Activated CD8-positive, alpha-beta memory T cell treated with anti-CD3 and anti-CD28 coated beads, Interleukin-2, amount 50 U/mL, for 48 hours (primary cell): ENCODE results near the gene WIPF3.

Experiments
- DNase-seq: peaks from one replicate; pipeline ENCODE4 v3.0.0-alpha.2; 2020

The WIPF3 gene

DNA sequence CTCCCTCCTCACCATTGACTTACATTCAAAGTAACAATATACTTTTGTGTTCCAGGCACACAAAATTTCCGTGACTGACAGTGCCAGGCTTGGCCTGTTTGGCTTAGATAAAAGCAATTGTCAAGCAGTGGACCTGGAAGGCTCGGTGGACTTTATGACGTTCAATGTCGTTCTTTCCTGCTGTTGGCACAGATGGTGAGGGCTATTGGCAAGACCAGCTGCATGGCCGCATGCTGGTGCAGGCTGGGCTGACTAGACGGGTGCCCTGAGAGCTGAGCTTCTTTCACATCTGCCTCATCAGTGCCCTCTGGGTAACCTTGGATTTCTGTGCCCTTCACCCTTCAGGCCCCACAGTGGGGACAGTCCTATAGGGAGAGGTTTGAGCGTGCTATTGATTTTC, 45.2 kb downstream of the WIPF3 start:
- no peak for DNase-seq

DNA sequence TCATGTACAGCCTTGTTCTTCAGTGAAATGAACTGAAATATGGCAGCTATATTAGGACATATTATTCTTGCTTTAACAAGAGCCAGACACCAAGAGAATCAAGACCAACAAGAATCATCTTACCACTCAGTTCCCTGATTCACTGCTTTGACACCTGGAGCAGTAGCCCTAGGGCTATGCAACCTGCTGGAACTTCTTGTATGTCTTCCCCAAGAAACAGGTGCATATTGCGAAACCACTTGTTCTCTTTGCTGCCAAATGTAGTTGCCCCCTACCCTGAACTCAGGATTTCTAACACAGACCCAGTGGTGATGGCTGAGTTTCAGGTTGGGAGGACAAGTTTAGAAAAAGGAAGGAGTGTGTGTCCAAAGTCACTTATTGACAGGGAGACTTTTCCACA, 46.1 kb downstream of the WIPF3 start:
- DNase-seq = no peak

DNA sequence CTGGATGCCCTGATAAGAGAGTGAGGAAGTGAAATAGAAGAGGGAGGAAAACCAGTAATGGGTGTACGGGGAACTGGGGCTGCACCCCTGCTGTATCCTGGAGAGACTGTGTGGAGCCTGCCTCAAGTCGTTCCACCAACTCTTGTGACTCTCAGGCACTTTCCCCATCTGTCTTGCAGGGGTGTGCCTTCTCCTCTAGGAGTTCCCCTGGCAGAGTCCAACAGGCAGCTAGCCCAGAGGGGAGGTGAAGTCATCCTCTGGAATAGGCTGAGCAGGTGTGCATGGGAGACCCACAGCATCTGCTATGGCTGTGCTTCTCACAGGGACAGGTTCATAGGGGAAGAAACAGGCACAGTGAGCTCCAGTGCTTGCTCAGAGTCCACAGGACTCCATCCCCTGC, 46.8 kb downstream of the WIPF3 start:
- no peak for DNase-seq

DNA sequence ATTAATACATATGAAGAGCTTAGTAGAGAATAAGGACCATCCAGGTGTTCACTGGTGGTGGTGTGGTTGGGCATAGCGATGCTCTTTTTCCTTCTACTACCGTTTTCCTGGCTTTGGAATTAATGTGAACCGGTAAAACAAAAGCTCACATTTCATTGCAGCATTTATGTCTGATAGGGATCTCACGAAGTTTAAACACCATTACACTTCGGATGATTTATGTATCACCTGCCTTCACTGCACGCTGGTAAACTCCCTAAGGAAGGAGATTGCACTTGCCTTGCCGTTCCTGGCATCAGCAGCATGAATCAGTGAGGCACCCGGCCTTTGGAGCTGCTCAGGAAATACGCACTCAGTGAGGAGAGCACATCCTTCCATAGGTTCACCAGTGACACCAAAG, 47.5 kb downstream of the WIPF3 start:
- DNase-seq = no peak

DNA sequence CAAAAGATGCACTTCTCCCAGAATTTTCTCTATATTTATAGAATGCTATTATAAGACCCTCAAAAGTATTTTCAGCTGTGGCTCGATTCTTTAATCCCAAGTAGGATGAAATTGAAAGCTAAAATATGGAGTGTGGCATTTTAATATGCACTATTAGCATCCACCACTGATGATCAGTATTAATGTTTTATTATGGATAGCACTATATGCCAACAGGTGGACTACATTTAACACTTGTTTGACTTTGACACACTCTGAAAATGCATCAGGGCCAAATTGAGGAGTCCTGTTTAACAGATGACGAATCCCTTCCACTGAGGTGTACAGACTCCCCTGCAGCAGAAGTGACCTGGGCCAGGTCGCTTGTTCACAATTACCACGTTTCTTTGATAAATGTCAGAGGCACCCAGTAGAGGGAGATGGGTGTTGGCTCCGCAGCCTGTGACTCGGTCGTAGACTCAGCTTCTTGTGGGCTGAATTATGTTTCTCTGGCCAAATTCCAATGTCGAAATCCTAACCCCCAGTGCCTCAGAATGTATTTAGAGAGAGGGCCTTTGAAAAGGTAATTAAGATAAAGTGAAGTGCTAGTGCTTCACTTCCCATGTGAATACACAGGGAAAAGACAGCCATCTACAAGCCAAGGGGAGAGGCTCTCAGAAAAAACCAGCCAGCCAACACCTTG, 48.1 kb downstream of the WIPF3 start:
- DNase-seq = no peak

DNA sequence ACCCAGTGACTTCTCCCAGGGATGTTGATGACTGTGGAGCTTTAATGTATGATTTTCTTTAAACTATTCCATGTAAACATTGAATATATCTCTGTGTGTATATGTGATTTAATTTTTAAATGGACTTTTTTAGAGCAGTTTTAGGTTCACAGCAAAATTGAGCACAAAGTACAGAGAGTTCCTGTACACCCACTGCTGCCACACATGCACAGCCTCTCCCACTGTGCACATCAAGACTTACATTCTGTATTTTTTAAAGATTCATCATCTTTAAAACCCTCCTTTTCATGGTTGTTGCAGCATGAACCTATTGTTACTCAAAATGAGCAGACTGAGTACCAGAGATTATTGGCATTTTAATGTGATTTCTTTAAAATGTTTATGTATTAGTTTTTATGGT, 51.3 kb downstream of the WIPF3 start:
- DNase-seq = no peak

DNA sequence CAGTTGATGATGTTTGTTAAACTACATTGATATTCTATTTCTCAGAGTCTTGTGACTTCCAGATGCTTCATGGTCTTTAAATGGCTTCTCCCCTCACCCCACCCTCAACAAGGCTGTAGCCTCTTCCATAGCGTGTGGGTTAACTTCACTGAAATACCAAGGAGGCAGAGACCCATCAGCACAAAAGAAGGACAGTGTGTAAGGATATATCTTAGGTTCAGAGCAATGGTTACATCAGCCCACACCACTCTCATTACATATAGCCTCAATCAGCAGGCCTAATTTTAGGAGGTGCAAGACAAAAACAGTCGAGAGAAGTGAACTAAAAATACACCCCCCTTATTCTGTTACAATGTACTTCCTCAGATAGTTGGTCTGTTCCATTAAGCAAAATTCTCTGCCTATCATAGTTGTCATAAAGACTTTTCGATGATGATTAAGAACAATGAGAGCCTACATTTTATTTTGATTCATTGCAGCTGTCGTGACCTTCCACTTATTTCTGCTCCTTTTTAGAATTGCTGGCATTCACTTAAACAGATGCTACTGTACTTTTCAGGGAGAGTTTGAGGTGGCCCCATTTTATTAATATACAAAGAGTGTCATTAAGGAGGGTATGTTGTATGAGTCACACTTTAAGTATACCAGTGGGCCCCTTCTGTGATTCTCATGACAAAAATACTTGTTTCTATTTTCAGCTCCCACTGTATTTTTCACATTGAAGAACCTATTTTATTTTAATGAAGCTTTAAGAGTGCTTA, 52.1 kb downstream of the WIPF3 start:
- no peak for DNase-seq

DNA sequence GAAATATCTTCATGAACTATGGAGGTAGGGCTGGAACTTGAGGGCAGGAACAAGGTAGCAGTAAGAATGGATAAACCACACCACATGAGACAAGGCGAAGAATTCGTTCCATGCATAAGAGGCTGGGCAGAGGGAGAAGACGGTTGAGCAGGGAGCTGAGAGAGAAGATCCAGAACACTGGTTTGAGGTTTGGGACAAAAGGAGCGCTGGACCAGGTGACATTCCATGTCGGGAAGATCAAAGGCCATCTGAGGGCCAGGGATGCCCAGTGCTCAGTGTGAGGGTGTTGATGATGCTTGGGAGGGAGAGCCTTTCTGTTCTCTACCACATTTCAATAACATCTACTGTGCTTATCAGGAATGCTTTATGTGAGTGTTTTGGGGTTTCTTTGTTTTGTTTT, 52.8 kb downstream of the WIPF3 start:
- DNase-seq = no peak

DNA sequence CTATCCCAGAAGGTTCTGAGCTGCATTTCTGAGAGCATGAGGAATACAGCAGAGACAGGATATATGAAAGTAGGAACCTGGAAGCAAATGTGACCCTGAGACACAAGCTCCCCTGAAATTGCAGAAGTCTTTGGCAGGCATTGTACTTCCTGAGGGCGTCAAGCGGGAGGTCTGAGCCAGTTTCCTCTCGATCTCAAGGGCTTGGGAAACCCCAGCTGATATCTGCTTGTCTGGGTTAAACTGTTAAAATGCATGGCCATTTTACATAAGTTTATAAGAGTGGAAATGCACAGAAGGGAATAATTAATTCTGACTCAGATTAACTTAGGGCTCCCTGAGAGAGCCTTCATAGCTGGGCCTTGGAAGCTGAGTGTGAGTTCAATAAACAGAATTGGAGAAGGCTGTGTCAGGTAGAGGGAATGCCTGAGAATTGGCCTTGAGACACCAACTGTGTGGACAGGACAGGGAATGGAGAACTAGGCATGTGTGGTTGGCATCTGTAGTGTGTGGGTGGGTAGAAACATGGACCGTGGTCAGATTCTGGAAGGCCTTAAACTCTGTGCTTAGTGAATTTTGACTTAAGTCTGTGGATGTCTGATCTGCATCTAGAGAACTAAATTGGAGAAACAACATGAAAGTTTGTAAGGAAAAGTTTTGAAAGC, 53.3 kb downstream of the WIPF3 start:
- no peak for DNase-seq

DNA sequence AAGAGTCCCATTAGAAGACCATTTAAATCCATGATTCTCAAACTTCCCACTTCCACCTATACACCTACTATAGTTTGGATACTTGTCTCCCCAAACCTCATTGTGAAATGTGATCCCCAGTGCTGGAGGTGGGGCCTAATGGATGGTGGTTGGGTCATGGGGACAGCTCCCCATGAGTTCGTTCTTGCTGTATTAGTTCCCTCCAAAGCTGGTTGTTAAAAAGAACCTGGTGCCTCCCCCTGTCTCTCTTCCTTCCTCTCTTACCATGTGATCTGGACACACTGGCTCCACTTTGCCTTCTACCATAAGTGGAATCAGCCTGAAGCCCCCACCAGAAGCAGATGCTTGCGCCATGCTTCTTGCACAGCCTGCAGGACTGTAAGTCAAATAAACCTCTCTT, 53.9 kb downstream of the WIPF3 start:
- no peak for DNase-seq

DNA sequence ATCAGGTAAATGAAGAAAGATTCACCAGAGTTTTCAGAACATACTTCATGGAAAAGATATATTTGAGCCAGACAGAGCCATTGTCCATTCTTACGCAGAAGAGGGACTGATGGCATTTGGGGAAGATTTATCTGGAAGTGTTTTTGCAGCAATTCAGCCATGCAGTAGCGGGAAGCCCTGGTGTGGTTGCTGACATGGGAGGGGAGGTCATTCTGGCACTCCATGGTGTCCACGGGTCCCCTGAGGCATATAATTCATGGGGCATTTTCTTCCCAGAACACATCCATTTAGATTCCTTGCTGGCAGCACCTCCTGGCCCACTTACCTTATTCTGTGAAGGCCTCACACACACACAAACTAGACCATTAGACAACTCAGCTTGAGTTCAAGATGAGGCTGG, 55.6 kb downstream of the WIPF3 start:
- DNase-seq = no peak

DNA sequence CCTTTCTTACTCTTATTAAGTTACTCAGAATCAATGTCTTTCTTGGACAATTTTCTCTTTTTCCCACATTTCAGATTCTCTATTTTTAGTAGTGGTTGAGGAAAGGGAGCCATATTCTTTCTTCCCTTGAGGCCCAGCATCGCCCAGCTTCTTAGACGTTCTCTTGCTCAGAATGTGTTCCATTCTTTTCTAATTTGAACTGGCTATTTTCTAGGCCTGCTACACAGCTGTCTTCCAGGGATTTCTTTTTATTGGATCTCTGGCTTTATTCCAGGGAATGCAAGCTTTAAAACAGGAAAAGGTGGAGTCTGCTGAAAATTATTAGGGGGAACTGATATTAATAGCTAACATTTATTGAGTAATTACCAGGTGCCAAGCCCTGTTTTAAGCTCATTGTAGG, 58.3 kb downstream of the WIPF3 start:
- no peak for DNase-seq

DNA sequence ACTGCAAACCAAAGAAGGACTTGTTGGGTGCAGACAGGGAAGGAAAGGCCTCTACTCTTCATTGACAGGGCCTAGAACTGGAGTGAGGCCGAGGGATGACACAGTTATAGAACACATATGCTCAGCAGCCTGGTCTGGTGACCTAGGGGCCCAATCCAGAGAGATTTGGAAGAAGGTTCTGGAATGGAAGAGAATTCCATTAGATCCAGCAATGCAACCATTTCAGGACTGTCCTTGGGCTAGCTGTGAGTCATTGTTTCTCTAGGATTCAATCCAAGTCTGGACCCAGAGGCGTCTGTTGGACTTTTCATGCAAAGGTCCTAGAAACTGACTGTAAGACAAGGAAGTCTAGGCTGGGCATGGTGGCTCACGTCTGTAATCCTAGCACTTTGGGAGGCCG, 59.2 kb downstream of the WIPF3 start:
- no peak for DNase-seq

DNA sequence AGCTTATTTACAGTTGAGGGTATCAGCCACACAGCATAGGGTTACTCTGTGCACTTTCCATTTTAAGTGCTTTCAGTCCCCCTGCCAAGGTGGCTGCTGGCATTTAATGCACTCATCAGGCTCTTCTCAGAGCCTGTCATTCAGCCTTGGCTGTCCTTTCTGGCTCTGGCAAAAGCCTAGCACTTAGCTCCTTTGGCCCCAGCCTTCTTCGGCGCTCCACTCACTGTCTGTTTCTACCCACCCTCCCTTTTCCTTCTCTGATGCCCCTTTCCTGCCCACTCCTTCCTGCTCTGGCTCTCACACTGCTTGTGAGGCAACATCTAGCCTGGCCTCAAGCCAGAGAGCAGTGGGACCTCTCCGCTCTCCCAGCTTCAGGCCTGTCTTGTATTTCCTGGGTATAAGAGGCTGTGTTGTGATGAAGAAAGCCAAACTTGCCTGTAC, 60.2 kb downstream of the WIPF3 start:
- DNase-seq = no peak

DNA sequence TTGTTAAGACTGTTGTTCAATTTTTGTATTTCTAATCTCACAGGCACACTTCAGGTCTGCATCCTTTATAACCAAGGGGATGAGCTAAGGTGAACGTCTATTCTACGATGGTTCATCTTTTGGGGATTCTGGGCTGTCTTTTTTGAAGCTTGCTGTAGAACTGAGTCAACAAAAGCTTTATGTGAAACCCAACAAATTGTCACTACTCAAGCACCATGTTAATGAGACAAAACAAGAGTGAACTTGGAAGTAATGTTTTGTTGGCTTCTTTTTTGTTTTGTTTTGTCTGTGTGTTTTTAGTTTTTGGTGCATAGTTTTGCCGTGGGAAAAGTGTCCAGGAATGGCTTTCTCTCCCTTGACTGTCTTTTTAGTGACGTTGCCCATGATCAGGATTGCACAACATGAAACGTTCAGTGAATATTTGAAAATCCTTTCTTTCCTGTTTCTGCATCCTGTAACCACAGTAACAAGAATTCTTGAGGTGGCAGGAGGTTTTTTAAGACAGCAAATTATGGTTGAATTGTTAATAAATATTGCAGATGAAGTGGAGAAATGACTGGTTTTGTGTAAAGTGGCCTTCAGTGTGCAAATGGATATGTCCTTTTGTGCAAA, 65.6 kb downstream of the WIPF3 start:
- DNase-seq = no peak

DNA sequence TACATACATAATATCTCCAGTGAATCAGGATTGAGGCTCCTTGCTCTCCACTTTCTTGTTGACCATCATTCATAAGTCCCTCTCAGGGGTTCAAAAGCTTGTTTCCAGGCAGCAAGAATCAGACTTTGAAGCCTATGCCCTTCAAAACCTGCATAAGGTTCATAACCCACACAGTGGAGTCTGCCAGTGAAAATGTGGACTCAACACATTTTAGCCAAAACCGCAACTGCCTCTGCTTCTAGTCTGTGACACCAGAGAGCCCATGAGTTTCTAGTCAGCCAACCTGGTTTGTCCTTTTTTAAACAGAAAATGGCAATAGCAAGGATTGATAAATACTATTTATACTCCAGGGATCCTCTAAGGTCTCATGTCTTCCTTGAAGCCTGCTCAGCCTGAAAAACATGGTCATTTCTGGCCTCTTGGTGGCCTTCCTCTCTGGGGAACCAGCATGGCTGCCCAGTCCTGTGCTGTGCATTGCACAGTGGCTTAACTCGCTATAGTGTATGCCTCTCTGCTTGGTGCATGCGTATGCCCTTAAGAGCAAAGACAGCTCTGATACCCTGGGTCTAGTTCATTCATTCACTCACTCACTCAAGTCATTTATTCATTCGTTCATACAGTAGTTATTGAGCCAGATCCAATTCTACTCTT, 67.5 kb downstream of the WIPF3 start:
- no peak for DNase-seq

DNA sequence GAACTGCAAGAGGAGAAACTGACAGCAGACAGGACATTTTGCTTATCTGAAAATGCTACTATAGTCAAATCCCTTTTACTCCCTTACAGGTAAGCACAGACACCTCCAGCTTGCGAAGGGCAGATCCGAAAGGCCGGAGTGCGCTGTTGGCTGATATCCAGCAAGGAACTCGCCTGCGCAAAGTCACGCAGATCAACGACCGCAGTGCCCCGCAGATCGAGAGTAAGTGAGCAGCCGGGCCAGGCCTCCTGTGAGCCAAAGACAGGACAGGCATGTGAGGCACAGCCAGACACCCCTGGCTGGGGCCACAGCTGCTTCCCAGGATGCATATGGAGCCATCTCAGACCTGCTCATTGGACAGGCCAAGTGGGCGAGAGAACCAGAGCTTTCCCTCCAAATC, 69.4 kb downstream of the WIPF3 start:
- no peak for DNase-seq

DNA sequence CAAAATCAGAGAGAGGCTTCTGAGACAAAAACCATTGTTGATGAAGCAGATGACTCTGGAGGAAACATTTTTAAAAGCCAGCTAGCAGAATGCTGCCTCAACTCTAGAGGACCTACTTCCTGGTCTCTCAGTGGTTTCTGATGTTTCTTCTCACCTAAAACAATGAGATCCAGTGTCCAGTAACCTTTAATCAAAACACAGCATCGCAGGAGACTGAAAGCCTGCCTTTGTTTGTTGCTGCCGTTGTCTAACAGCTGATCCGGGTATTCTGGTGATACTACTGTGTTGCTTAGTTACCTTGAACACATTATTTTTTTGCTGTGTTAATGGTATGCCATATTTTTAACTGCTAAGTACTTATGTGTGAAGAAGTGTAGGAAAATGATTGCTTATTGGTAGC, 70.9 kb downstream of the WIPF3 start:
- DNase-seq = no peak

DNA sequence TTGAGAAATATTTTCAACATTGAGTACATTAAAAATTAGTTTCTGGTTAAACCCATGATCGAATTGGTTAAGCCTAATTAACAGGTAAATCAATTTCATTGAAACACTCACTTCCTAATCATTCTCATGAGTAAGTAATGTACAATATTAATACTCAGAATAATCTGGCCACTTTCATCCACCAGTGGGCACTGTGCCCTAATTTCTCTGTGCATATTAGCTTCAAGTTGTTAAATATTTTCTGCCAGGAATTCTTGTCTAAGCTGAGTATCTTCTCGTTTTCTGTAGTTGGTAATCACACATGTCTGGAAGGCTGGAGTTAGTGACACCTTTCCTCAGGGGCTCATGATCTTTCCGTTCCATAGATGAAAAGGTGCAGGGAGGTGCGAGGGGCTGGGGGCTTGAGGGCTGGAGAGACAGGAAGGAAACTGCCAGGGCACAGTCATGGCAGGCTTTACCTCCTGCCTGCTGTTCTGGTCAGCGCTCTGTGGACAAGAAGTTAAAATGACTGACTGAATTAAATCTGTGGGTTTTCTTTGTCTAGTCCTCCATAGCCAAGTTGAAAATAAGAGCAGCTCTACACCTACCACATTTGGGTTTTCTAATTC, 71.9 kb downstream of the WIPF3 start:
- no peak for DNase-seq

DNA sequence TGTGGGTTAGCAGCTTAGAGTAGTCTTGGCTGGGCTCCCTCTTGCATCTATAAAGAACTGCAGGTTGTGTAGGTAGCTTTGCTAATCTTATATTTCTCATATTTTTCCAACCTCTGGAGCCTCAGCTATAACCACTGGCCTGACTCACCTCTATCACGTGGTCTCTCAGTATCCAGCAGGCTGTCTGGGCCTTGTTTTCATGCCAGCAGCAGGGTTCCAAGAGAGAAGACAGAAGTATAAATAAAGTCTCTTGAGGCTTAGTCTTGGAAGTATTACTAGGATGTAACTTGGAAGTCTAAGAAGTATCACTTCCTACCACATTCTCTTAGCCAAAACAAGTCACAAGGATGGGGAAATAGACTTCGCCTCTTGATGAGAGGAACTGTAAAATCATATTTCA, 73.3 kb downstream of the WIPF3 start:
- DNase-seq = no peak

DNA sequence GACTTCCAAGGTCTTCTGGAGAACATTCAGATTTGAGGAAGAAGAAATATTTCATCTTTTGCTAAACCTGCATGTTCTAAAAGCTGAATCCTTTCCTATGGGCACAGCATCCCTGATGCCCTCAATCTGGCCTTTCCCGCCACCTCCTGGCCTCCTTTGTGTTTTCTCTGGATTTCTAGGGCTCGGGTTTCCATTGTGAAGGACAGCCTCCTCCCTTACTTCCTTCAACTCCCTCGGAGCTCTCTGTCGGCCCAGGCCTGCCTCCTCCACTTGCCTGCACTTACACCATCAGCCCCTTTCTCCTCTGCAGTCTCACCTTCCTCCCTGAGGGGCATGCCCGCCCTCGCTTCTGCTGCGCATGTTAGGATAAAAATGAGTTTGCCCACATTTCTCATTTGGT, 75.4 kb downstream of the WIPF3 start:
- no peak for DNase-seq

DNA sequence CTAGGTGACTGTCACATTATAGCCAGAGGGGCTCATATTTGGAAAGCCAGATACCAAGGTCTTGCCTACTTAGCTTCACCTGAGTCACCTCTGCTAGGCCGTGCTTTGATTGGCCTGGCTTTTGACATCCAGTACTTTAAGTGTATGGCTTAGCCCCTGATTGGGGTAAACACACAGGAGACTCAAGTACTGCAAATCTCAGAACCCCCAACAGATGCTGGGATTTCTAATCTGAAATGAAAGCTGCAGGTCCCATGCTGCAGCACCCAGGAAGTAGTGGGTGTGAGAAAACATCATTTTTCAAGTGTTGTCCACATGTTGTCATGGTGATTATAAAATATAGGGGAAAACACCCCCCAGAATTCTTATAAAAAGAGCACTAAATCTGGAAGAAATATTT, 76.2 kb downstream of the WIPF3 start:
- no peak for DNase-seq
